Skin of body (tissue), 2 donors: ENCODE results near the gene GGT6. TPM values are rescaled to one million over a fixed set of nuclear protein-coding genes. Genes with fewer than 3 reads are reported as not detected.
A peak's percentile ranks its signal among the peaks of the same experiment; 100 is the strongest.

Source experiments
- DNase-seq: peaks from one replicate; lab custom pipeline; 2025; lab: John Stamatoyannopoulos, UW
- total RNA-seq: library from RNA; depleted of rRNA; stranded (reverse); fragments of >200 nt; gene quantifications from one replicate; pipeline ENCODE4 v1.2.3, GENCODE V29; 2014

The GGT6 gene
- total RNA-seq, 1 donor from 2014 or later = 6.1 TPM

DNA sequence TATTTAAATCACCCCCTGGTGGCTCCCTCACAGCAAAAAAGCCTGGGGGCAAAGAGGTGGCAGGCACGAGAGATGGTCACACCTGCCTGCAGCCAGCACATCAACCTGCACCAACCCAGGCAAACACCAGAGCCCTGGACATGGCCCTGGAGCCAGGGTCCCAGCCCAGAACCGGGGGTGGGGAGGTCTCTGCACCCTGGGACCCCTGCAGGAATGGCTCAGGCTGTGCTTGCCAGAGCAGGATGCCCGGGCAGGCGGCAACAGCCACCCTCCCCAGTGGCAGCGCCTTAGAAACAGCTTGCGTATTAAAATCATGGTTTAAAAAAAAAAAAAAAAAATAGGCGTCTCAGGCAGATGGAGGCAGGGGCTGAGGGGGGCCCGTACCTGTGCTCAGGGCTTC, 21.4 kb downstream of the GGT6 start:
- no peak for DNase-seq

DNA sequence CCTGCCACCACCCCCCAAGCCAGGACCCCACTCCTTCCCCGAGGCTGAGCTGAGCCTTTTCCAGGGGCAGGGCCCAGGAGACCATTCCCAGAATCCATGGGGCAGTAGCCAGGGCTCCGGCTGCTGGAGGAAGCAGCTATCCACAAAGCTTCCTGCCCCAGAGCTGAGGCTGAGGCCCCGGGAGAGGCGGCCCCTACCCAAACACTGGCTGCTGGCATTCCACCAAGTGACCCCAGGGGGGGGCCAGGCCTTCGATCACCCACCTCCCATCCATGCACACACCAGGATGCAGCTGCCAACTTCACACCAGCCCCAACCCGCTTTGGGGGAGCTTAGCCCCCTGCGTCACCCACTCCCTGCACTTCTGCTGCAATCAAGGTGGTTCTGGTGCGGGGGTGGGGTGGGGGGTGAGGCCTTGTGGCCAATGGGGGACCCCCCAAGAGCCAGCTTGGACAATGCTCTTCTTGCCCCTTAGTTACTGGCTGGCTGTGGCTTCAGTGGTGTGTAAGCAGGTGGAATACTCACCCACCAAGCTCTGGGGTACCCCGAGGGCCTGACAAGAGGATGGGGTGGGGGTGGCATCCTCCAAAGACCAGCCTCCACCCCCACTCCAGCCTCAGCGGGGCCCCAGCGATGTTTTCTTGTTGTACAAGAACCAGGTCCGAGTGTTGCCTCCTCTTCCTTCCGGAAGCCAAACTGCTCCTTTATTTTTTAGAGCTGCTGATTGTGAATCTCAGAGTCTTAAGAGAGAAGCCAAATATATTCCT, 22.0 kb downstream of the GGT6 start:
- DNase-seq = no peak

DNA sequence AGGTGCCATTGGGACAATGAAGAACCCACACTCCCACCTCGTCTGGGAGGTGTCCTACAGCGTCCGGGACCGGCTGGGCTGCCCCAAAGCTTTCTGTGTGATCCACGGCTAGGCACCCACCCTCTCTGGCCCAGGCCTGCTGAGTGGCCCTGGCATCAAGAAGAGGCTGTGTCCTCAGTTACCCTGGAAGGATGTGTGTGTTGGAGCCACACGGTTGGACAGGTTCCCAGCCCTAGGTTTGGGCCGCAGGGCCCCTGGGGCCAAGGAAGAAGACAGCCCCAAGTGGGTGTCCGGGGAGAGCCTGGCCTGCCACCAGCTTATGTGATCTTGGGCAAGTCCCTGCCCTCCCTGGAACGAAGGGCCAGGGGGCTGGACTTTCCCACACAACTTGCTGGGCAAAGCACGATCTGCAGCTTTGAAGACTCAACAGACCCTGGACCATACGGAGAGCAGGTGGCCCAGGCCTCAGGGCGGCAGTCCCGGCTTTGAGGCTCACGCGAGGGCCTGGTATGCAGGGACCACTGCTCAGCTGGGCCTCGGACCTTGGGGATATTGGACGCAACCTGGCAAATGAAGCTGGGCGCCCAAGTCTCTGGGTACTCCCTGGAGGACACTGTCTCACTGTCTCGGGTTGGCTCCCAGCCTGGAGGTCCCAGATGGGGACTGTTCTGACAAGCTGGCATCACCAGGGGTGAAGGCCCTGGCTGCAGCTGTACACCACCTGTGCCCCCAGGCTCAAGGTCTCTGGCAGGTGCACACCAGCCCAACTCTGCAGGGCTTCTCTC, 22.7 kb downstream of the GGT6 start:
- no peak for DNase-seq

DNA sequence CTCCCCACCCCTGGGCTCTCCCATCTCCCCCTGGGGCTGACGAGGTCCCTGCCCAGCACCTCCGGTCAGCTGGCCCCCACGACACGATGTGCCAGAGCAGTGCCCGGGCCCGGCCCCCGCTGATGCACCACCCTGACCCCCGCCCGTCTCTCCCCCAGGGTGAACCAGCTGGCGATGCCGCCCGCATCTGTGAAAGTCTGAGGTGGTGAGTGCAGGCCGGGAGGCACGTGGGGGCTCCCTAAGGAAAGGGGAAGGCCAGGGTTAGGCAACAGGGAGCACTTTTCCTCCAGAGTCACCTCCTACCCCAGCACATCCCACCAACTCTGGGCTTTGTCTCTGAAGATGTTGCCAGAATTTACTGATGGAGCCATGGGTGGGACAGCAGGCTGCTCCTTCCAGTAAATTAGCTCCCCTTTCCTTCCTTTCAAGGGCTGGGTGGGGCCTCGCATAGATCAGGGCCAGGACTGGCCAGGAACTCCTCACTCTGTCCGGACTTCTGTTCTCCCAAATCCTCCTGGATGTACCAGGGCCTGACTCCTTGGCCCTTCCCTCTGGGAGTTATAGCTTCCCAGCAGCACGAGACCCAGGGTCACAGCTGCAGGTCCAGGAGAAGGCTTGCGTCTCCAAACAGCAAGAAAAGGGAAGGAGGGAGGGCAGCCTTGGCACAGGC, 23.5 kb downstream of the GGT6 start:
- no peak for DNase-seq

DNA sequence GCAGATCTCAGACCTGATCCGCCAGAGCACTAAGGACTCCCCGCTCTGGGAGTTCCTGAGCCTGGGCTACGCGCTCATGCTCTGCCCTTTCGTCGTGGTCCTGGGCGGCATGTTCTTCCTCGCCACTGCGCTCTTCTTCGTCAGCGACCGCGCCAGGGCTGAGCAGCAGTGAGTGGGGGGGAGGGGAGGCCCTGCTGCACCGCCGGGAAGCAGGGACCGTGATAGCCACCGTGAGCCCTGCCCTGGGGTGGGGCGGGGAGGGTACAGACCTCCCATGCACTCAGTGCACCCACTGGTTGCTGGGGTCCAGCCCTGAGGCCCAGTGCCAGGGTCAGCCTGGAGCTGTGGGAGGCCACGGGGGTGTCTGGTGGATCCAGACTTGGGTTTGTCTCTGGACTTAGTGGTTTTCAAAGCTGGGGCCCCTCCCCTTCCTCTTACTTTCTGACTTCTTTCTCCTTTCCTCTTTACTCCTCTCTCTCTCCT, 24.1 kb downstream of the GGT6 start:
- no peak for DNase-seq

DNA sequence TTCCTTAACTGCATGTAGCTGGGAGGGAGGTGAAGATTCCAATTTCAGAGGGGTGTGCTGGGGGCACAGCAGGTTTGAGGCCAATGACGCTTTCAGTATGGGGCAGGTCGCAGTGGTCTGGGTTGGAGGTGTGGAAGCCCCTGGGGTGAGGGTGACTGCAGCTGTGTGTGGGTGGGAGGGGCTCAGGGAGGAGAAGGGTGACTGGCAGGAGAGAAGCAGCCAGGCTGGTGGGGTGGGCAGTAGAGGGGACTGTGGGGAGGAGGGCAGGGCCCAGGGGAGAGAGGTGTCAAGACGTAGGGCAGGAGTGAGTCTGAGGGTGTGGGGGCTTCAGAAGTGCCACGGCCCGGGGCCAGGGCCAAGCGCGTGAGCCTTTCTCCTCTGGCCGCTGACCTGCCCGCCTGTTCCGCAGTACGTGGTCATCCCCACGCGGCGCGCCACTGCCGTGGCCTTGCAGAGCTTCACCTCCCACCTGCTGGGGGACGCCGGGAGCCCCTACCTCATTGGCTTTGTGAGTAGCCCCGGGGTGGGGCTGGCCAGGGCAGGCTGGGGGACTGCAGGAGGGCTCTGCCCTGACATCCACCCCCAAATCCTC, 24.6 kb downstream of the GGT6 start:
- no peak for DNase-seq

DNA sequence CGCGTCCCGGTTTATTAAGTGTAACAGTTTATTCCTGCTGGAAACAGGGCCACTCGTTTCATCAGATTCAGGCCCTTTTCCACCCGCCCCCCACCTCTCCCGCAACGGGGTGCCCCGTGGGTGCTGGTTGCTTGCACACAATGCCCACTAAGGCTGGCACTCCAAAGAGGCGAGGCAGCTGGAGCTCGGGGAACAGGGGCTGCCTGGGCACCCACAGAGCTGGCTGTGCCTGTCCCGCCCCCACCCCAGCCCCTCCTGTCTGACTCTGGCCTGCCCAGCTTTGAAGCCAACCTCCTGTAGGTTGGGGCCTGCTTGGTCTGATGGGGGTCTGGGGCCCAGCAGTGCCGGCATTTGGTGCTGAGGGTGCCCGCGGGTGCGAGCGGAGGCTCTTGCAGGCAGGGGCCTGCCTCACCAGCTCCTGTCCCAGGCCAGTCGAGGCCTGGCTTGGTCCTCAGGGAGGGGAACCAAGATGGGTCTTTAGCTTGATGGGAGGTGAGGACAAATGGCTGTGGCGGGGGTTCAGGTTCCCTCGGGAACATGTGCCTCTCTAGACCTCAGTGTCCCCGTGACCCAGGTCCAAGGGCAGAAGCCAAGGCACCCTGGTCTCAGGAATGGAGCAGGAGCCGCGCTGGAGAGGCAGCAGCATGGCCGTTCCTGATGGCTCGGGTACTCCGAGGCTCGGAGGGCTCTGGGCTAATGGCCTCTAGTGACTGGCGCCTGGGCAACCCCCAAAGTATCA, 25.3 kb downstream of the GGT6 start:
- DNase-seq = no peak

DNA sequence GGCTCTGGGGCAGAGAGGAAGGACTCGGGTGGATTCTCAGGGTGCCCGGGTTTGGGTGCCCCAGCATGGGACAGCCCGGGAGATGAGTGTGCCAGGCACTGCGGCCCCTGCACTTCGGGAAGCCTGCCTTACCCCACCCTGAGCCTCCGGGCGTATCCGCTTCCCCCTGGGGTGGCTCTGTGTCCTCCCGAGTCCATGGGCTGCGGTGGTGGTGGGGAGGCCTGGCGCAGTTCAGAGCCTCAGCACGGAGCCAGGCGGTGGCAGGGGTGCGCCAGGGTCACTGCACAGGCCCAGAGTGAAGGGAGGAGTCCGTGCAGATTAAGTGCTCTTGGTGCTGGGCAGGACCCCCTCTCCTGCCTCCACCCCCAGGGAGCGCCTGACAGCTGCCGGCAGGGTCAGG, 25.9 kb downstream of the GGT6 start:
- no peak for DNase-seq

DNA sequence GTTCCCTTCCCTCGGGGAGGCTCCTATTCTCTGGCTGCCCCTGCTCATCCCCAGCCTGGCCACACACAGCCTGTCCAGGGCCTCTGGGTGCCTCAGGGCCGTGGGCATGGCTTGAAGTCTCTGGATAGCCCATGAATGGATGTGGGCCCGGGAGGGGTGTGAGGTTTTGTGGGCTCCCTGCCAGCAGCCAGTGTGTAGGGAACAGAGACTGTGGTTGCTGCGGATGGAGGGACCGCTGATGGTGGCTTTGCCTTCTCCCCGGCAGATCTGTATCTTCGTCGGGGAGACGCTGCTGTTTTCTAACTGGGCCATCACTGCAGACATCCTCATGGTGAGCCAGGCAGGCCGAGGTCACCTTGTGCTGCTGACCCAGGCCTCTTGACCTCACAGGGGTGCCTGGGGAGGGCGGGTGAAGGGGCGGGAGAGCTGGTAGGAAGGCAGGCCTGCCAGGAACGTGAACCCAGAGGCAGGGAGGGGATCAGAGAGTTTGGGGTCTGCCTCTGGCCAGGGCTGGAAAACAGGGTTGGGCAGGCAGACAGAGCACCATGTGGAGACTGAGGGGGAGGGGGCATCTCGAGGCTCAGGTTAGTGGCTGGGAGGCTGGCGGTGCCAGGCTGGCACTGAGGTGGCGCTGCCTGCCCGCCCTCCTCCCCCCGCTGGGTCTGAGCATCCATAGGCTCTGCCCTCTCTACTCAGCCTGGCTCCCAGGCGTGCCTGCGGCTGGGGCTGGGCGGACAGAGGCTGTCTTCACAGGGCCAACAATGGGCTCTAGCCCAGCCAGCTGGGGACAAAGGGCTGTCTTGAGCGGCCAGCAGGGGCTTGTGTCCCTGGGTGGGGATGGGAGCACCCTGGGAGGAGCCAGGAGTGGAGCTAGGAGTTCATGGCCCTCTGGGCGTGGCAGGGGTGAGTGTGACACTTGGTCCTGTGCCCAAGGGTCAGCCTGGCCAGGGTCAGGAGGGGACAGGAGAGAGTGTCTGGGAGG, 26.6 kb downstream of the GGT6 start:
- no peak for DNase-seq

DNA sequence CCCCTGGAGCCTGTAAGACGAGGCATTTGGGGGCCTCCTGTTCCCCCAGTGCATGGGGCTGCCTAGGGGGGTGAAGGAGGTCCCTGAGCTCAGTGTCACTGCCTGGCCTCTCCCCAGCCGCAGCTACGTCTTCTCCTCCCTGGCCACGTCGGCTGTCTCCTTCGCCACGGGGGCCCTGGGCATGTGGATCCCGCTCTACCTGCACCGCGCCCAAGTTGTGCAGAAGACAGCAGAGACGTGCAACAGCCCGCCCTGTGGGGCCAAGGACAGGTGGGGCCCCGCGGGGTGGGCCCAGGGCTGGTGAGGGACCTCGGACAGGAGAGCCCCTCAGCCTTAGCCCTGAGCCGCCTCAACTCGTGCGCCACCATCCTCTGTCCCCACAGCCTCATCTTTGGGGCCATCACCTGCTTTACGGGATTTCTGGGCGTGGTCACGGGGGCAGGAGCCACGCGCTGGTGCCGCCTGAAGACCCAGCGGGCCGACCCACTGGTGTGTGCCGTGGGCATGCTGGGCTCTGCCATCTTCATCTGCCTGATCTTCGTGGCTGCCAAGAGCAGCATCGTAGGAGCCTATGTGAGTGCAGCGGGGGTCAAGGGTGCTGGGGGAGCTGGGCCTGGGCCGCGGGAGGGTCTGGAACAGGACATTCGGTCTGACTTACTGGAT, 27.4 kb downstream of the GGT6 start:
- DNase-seq = no peak

DNA sequence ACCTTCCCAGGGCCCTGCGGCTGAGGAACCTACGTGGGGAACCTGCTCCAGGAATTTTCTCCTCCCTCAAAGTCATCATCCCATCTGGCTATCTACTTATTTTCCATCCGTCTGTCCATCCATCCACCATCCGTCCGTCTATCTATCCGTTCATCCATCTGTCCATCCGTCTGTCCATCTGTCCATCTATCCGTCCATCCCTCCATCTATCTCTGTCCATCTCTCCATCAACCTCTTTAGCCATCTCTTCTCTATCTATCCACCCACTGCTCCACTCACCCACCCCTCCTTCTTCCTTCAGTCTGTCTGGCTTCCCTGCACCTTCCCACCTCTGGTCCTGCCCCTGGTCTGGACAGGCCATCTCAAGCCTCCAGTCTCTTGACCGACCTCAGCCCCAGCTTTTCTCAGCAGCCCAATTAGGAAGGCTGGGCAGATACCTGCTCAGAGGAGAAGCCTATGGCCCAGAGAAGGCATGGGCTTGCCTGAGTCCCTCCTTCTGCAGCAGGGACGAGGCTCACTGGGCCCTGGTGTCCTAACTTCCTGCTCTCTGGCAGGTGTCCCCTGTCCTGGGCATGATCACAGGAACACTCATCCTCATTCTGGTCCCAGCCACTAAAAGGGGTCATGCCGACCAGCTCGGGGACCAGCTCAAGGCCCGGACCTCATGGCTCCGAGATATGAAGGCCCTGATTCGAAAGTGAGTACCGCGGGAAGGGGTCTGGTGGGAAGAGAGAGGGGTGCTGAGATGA, 28.2 kb downstream of the GGT6 start:
- no peak for DNase-seq

DNA sequence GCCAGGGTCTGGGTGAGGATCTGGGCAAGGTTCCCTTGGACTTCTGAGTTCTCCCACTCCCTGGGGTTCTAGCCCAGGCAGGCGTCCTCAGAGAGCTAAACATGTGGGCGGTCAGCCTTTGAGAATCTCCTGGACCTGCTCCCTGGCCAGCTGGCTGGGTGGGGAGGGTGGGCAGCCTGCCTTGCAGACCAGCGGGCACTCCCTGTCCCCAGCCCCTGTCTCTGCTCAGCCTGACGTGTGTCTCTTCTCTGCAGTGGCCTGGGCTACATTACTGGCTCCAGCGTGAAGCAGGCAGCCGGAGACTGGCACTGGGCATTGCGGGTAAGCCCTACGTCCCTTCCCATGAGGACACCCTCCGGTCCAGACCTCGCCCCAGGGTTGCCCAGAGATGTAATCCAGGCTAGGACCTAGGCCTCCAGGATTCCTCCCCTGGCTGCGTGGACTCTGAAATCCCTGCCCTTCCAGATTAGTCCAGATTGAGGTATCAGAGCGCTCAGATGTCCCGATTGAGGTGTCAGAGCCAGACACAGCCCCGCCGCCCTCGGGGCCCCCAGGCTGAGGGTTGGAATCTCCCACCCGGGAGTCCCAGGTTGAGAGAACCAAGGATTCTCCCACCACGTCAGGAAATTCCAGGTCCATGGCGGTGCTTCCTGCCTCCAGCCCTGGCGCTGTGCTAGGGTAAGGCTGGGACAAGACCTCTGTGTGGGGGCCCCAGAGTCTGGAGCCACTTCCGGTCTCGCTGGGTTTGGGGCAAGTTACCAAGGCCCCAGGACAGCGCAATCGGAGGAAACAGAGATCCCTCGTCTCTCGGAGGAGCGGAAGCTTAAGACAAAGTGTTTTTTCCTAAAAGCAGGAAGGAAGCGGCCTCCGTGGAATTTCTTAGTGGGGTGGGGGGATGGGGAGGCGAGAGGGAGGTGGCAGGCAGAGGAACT, 29.3 kb downstream of the GGT6 start:
- DNase-seq = no peak

DNA sequence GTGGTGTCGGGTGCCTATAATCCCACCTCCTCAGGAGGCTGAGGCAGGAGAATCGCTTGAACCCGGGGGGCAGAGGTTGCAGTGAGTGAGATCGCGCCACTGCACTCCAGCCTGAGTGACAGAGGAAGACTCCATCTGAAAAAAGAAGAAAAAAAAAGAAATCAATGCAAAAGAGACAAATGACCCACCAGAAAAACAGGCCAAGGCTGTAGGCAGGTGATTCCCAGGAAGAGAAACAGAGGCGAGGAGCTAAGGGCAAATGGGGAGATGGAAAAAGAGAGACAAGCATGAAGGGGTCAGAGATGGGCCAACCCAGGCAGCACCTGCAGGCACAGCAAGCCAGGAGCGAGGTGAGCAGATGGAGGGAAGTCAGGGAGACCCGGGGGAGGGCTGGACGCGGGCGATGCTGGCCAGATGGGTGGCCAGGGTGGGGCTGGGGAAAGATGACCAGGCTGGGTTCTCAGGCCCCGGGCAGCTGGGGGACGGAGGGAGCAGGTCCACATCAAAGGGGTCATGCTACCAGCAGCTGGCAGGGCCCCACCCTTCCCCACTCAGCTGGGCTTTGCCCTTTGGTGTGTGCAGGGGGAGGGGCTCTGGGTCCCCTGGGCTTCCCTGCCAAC, 30.7 kb downstream of the GGT6 start:
- DNase-seq = no peak

DNA sequence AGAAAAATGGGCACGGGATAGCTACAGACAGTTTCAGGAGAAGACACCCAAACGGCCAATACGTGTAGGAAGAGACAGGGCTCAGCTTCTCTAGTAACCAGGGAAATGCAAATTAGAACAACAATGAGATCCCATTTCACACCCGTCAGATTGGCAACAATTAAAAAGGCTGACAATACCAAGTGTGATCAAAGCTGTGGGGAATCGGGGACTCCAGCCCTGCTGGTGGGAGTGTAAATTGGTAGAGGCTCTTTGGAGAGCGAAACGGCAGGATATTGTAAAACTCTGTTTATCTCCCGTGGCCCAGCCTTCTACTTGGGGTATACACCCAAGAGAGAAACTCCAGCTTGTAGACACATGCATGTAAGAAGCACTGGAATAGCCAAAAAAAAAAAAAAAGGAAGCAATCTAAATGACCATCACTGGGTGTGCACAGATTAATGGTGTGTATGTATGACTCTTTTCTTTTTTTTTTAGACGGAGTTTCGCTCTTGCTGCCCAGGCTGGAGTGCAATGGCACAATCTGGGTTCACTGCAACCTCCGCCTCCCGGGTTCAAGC, 32.7 kb downstream of the GGT6 start:
- no peak for DNase-seq

DNA sequence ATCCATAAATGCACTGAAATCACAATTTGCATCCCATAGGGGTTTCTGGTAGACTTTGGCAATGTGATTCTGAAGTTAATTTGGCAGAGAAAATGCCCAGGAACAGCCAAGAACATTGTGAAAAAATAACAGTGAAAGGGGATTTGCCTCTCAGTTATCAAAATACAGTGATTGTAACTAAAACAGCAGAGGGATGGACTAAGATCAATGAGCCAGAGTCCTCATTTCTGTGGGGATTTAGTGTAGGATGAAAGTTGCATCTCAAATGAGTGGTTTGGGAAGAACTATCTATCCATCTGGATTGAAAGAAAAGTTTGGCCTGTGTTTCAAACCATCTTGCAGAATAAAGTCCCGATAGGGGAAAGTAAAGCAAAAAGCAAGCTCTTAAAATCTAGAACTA, 33.2 kb downstream of the GGT6 start:
- DNase-seq = peak; percentile 70

DNA sequence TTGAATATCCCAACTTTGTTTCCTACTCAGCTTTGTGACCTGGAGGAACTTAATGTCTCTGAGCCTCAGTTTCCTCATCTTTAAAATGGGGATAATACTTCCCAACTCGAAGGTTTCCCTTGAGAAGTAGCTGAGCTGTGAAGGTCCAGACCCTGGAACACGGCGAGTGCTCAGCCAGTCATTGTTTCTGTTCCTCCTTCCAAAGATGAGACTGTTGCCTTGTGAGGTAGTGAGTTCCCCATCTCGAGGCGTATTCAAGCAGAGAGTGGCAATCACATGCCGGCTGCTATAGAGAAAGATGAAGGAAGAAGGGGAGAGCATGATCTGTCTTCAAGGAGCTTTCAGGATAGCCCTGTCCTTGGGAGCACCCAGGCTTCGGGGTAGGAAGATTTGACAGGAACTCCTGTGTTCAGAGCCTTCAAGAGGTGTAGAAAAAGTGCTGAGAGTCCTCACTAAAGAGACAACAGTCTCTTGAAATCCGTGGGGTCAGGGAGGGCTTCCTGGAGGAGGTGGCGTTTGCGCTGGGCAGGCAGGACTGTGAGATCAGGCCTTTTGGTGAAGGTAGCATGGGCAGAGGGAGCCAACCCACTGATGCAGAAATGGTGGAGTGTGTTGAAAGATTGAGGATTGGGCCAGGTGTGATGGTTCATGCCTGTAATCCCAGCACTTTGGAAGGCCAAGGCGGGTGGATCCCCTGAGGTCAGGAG, 34.5 kb downstream of the GGT6 start:
- DNase-seq = no peak
